NCI-H446 treated with DMSO at 0.1 percent for 48 hours (cell line): ENCODE results near the gene MS4A15.
"Not testable (repeated sequence)": the region's sequence is repeated elsewhere in the genome, so short reads cannot be mapped to it uniquely, and the experiment has no call there.

ENCODE experiments used
- DNase-seq: peaks from one replicate; lab custom pipeline; 2025; lab: John Stamatoyannopoulos, UW

Gene MS4A15

DNA sequence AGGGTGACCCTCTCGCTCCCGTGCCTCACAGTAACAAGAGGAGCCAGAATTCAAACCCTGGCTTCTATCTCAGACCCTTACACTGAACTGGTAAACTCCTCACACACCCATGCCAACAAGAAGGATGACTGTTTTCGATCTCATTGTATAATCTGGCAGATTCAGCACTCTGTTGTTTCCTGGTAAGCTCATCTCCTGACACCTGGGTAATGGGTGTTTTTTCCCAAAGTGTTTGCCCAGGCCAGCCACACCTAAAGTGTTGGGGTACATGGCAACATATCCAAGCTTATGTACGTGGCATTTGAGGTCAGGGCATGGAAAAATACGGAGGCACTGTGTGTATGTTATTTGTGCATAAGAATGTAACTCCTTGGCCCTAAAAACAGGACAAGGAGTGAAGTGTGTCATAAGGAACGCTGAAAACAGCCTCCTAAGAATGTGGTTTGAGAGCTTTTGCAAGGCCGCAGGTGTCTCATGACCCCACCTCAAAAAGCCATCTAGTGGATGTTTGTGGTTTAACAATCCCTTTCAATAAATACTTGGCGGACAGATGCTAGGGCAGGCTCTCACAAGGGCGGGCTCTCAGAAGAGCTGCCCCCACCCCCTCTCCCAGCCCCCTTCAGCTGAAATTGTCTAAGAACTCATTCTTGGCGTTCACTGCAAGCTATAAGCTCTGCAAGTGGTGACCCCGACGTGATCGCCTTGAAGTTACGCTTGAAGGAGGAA, at the start of gene MS4A15:
MS4A15 (plus strand) TSS at position 561 of the 726 bp plus-strand sequence. CDS start 6,867 bp downstream, outside the sequence.
- DNase-seq, result no peak

DNA sequence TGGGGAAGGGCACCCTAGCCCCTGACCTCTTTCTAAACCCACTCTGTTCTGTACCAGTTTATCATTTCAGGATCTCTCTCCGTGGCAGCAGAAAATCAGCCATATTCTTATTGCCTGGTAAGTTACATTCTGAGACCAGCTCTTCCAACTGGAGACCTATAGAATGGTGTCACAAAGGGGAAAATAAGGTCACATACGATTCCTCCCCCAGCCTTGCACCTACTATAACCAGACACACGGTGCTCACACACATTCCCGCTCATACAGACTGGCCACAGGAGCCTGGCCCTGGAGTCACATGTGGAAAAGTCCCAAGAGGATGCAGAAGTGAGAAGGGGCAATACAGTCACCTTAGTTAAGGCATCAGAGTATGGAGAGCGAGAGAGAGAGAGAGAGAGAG, 49.7 kb upstream of the MS4A15 start:
- no peak for DNase-seq

- DNase-seq, result no peak
These were observed 46.2 kb upstream of the MS4A15 start for GRCh38 chr11:60710482-60710881.

DNA sequence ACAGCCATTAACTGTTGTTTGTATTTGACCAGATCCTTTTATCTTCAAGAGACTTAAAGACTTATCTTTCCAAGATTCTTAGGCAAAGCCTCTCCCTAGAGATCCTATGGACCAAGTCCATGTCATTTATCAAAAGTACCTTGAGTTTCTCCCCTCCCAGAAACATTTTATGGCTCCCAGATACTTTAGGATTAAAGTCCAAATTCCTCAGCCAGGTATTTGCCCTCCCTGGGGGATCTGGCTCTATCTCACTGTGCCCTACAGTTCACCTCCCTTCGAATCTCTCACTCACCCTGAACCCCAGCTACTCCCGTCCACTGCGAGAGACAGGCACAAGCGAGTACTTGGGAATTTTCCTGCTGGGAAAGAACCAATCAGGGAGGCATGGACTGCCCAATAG, 45.4 kb upstream of the MS4A15 start:
- no peak for DNase-seq

GRCh38 chr11:60713423-60713822, 43.2 kb upstream of the MS4A15 start:
- DNase-seq, result not testable (repeated sequence)

DNA sequence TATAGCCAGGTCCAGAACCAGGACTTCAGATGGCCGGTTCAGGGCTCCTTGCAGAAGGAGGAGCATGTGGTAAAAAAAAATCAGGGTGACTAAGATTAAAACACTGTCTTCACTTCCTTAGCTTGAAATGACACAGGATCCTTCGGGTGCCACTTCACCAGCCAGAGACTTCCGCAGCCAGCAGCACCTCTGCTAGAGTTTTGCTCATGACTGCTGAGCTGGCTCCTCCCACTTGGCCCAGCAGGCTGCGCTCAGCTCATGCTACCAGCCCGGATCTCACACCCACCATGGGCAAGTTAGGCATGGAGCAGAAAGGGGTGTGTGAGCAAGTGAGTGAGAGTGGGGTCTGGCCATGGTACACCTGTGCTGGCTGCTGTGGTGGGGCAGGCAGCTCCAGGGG, 38.7 kb upstream of the MS4A15 start:
- DNase-seq, result no peak

DNA sequence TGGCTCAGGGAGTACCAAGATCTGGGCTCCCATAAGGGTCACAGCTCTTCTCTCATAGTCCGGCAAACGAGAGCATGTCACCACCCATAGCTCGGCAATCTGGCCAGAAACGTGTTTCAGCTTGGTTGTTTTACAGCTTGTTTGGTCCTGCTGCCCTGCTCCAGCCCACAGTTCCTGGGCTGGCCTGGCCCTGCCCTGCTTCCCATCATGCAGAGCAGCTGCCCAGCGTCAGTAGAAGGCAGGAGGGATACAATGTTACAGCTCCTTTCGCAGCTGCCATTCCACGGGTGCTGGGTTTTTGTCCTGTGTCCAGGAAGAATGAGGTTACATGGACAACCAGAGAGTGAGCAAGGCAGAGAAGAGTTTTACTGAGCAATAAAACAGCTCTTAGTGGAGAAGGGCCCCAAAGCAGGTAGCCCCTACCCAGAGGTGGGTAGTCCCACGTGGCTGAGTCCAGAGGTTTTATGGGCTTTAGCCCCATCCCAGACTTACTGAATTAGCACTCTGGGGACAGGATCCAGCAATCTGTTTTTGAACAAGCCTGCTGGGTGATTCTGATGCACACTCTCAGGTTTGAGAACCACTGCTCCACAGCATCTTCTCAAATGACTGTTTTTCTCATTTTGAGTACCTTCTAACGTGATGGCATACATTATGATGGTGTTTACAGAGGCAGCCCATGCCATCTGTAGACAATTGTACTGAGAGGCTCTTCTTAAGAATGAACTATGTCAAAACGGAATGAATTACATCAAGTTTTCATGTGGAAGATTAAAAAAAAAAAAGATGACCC, 37.9 kb upstream of the MS4A15 start:
- no peak for DNase-seq

DNA sequence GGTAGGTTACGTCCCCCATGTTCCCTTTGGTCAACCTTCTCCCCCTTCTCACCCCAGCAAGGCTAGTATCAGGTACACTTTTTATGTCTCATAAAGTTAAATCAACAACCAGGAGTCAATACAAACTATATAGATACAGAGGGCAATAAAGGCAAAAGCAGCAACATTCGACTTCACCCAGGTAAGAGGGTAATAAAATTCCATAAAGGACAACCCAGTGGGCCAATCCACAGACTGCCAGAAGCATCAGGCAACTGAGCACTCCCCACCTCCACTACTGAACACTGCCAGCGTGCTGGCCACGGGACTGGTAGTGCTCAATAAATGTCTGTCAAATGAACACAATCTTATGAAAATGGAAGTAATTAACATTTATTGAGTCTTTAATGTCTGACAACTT, 37.3 kb upstream of the MS4A15 start:
- DNase-seq, result no peak

DNA sequence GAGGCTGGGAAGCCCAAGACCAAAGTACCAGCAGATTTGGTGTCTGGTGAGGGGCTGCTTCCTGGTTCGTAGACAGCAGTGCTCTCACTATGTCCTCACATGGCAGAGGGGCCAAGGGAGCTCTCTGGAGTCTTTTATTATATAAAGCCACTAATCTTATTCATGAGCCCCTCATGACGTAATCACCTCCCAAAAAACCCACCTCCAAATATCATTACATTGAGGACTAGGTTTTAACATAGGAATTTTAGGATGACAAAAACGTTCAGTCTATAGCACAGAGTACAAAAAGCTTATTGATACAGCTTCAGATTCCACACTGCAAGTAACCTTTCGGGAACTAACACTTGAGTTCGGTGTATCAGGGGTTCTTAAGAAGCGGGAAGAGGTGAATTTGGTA, 36.2 kb upstream of the MS4A15 start:
- DNase-seq, result no peak

DNA sequence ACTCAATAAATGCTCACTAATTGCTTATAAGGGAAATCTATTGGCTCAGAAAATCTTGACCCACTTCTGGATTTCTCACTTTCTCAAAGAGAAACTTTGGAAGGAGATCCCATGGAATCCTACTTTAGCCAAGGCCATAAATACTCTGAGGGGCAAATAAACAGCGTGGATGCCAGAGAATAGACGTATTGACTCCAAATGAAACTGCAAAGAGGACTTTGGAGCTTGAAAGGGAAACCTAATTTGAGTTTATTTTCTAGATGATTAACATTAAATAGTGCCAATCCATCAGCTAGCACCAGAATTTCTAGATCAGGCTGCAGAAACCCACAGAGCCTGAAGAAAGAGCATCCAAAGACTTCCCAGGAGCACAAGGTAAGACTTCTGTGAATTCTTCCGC, 32.2 kb upstream of the MS4A15 start, which contains the start of gene MS4A18:
MS4A18 (plus strand) TSS at position 301 of the 400 bp plus-strand sequence.
- DNase-seq, result no peak

DNA sequence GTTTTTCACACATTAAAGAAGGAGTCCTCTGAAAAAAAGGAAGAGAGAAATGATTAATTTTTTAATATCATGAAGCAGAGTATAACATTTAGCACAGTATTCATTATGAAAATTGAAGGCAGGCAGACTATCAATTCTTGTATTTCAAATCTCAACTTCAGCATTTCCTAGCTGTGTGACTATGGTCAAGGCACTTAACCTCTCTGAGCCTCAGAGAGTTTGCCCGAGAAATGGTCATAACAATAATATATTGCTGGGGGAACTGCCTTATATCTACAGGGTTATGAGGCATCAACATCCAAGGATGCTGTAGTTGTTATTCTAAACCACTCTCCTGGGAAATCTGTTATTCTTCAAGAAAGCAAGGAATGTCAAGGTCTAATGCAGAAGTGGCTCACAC, 31.1 kb upstream of the MS4A15 start:
- no peak for DNase-seq

DNA sequence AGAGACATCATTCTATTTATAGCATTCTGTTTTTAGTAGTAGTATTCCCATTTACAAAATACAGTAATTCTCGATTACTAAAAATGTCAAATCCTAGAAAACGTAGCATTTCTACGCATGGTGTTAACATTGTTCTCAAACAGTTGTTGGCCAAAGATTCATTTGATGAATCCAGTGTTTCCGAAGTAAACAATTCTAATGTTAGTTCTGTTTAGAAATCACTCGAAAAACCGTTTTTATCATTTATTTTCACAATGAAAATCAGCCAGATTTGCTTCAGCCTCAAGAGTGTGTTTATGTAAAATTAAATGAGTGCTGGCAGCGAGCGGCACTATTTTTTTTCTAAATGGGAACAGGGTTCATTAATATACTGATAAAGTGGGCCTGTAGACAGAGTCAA, 25.1 kb upstream of the MS4A15 start:
- no peak for DNase-seq

DNA sequence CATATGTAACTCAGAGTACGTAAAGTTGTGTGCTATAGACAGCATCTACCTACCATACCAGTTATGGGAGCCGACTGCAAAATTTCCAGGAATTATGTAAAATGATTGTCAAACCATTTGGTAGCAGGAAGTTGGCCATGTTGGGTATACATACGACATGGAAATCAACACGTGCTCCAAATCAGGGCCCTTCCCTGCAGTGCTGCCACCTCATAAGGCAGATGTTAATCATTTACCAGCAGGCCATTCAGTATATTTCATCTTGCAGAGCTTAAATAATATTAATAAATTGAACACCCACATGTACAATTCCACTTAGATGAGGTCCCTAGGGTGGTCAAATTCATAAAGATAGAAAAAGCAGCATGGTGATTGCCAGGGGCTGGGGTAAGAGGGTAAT, 22.4 kb upstream of the MS4A15 start:
- DNase-seq, result no peak

GRCh38 chr11:60739114-60739513, 17.6 kb upstream of the MS4A15 start:
- no peak for DNase-seq

- DNase-seq, result no peak
These were observed 16.1 kb upstream of the MS4A15 start for GRCh38 chr11:60740573-60740972.

DNA sequence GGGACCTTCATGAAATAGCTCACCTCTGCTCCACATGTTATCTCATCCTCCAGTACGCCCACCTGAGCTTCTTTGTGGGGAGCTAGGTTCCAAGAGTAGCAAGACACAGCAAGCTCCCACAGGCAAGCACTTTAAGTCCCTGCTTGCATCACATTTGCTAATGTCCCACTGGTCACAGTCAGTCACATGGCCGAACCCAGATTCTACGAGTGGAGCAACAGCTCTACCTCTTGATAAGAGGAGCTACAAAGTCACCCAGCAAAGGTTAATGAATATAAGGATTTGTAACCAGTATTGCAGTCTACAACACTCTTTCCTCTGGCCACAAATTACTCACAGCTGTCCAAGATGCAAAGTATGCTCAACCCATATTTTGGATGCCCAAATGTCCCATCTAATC, 15.2 kb upstream of the MS4A15 start:
- DNase-seq, result no peak

DNA sequence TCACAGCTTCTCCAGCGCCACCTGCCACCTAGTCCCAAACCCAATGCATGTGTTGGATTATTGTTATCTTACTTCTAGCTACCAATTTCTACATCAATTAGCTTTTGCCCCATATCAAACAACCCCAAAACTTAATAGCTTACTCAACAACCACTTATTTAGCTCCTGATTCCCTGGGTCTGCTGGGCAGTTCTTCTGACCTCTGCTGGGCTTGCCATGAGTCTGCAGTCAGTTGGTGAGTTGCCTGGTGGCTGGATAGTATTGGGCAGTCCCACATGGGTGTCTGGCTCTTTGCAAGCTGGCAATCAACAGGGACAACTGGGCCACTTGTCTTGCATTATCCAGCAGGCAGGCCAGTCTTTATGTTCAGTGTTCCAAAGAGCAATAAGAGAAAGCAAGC, 13.6 kb upstream of the MS4A15 start:
- DNase-seq, result no peak

- no peak for DNase-seq
These were observed 12.6 kb upstream of the MS4A15 start for GRCh38 chr11:60744114-60744513.

- DNase-seq, result no peak
These were observed 9.3 kb upstream of the MS4A15 start for GRCh38 chr11:60747359-60747873.

DNA sequence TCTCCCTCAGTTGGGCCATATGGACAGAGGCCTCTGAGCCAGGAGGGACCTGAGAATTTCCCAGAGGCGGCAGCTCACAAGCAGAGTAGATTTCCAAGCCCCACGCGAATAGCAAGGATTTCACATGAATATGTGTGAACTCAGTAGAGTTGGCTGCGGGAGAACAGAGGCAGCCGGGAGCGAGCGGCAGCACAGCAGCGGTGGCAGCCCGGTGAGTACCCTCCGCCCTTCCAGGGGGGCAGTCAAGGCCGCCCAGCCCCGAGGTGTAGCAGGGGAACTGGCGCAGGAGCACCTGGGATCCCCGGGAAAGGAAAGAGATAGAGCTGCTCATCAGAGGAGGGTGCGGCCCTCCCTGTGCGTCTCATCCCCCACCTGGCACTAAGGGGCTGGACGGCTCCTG, 8.4 kb upstream of the MS4A15 start:
- DNase-seq, result no peak

DNA sequence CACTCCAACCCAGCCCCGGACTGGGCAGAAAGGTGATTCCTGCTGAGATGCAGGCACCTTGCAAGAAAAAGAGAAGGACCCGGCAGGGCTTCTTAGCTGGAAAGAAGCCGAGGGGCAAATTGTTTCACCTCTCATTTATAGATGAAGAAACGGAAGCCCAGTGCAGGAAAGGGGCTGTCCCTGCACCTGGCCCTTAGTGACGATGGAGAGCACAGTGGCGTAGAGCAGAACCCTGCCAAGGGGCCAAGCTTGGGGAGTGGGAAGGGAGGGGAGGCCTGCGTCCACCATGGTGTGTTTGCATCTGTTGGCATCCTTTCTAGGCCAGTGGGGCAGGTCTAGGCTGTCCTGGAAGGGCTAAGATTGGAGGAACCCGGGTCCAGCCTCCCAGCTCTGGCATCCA, 7.8 kb upstream of the MS4A15 start:
- DNase-seq, result no peak

- DNase-seq, result no peak
These were observed 5.8 kb upstream of the MS4A15 start for GRCh38 chr11:60750911-60751310.

DNA sequence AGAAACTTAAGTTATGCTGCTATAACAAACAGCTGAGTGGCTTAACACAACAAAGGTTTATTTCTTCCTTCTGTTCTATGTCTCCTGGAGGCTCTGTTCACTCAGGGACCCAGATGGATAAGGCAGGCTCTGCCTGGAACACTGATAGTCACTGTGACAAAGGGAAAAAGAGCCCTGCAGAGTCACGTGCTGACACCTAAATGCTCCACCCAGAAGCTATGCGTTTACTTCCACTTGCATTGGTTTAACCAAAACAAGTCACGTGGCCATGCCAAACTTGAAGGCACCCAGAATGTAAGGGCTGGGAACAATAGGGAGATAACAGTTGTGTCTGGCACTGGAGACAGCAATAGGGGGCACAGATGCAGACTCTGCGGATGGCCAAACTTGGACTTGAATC, 3.4 kb upstream of the MS4A15 start:
- DNase-seq, result no peak
